T-helper 2 cell treated with Interferon-gamma antibody and Interleukin-4, amounts not matched to agents 5 μg/mL and 100 μg/mL, for 36 hours (primary cell): Measurements from ENCODE around the gene CLHC1.

Experiments used
- DNase-seq: peaks from one replicate; pipeline ENCODE4 v3.0.0; 2021; ENCODE audit warnings: low spot score
- H3K27ac Mint-ChIP-seq: one replicate; pipeline ENCODE4 v1.8.0; 2021; ENCODE audit warnings: mild to moderate bottlenecking, mixed read lengths
- H3K27me3 Mint-ChIP-seq: one replicate; pipeline ENCODE4 v1.8.0; 2021; ENCODE audit warnings: low read depth, mixed read lengths
- H3K36me3 Mint-ChIP-seq: one replicate; pipeline ENCODE4 v1.8.0; 2021; ENCODE audit warnings: low read depth, mixed read lengths
- H3K4me1 Mint-ChIP-seq: one replicate; pipeline ENCODE4 v1.8.0; 2021; ENCODE audit warnings: low read depth, mixed read lengths
- H3K4me3 Mint-ChIP-seq: one replicate; pipeline ENCODE4 v1.8.0; 2022; ENCODE audit warnings: mild to moderate bottlenecking, moderate library complexity, mixed read lengths
- H3K9me3 Mint-ChIP-seq: one replicate; pipeline ENCODE4 v1.8.0; 2021; ENCODE audit warnings: mixed read lengths

The CLHC1 gene

GRCh38 chr2:55169359-55169758, 62.7 kb downstream of the CLHC1 start:
- Mint-ChIP-seq H3K36me3 (no peaks in the 10 kb centered on the region), H3K27me3 (peaks cover 2% of the 10 kb centered on the region), H3K4me1 (peaks cover 1% of the 10 kb centered on the region), H3K27ac (no peak overlapping the region), H3K4me3 (no peak overlapping the region), H3K9me3 (no peaks in the 10 kb centered on the region)
- no peak for DNase-seq

GRCh38 chr2:55168221-55169154, 63.6 kb downstream of the CLHC1 start:
- H3K27ac Mint-ChIP-seq: no peak overlapping the region
- H3K4me1 Mint-ChIP-seq: peaks cover 1% of the 10 kb centered on the region
- H3K36me3 Mint-ChIP-seq: no peaks in the 10 kb centered on the region
- H3K27me3 Mint-ChIP-seq: peaks cover 2% of the 10 kb centered on the region
- no peak for DNase-seq
- H3K9me3 Mint-ChIP-seq: no peaks in the 10 kb centered on the region
- no peak overlapping the region for H3K4me3 Mint-ChIP-seq

GRCh38 chr2:55165626-55166025, 66.5 kb downstream of the CLHC1 start:
- Mint-ChIP-seq H3K27me3 (peaks cover 2% of the 10 kb centered on the region), H3K36me3 (no peaks in the 10 kb centered on the region), H3K9me3 (no peaks in the 10 kb centered on the region), H3K27ac (no peak overlapping the region), H3K4me1 (peaks cover 1% of the 10 kb centered on the region), H3K4me3 (no peak overlapping the region)
- no peak for DNase-seq

GRCh38 chr2:55164534-55165480, 67.3 kb downstream of the CLHC1 start:
- H3K27ac Mint-ChIP-seq: no peak overlapping the region
- peaks cover 2% of the 10 kb centered on the region for H3K27me3 Mint-ChIP-seq
- H3K4me3 Mint-ChIP-seq: no peak overlapping the region
- H3K4me1 Mint-ChIP-seq: peaks cover 1% of the 10 kb centered on the region
- H3K9me3 Mint-ChIP-seq: no peaks in the 10 kb centered on the region
- no peaks in the 10 kb centered on the region for H3K36me3 Mint-ChIP-seq
- DNase-seq: no peak

- no peaks in the 10 kb centered on the region for H3K9me3 Mint-ChIP-seq
- no peak overlapping the region for H3K27ac Mint-ChIP-seq
- H3K36me3 Mint-ChIP-seq: no peaks in the 10 kb centered on the region
- peaks cover 1% of the 10 kb centered on the region for H3K4me1 Mint-ChIP-seq
- DNase-seq: no peak
- H3K27me3 Mint-ChIP-seq: peaks cover 2% of the 10 kb centered on the region
- no peak overlapping the region for H3K4me3 Mint-ChIP-seq
These were observed 68.1 kb downstream of the CLHC1 start for GRCh38 chr2:55163941-55164390.

- no peaks in the 10 kb centered on the region for H3K4me1 Mint-ChIP-seq
- H3K36me3 Mint-ChIP-seq: no peaks in the 10 kb centered on the region
- DNase-seq: no peak
- H3K9me3 Mint-ChIP-seq: no peaks in the 10 kb centered on the region
- H3K27me3 Mint-ChIP-seq: peaks cover 2% of the 10 kb centered on the region
- H3K4me3 Mint-ChIP-seq: no peak overlapping the region
- no peak overlapping the region for H3K27ac Mint-ChIP-seq
These were observed 68.8 kb downstream of the CLHC1 start for GRCh38 chr2:55163274-55163721.

DNA sequence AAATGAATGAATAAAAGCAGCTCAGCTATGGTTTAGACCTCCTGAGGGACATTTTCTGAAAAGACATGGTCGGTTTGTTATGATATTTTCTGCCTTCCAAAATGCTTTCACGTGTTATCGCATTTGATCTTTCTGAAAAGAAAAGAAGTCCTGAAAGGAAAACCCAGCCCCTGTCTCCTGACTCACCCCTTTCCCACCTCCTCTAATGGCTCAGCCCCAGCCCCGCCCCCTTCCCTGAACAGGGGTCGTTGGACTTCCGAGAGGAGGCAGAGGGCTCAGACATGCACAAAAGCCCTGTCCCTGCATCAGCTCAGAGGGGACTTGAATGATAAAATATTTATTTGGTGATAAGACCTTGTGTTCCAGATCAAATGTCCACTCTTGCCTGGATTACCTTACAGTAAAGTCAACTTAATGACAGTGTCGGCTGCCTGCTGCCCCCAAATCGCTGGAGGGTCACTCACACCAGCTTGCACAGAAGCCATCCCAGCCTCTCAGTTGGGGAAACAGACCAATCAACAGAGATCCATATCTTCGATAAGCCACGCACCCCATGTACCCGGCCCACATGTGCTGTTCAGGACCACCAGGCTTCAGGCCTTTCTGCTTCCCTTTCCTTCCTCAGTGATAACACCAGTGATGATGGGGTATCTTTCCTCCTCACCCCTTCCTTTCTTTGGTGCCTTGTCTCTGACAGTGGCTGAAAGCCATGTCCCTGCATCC, 69.6 kb downstream of the CLHC1 start:
- DNase-seq: no peak
- Mint-ChIP-seq H3K9me3 (no peaks in the 10 kb centered on the region), H3K4me1 (peaks cover 7% of the 10 kb centered on the region), H3K27ac (no peak overlapping the region), H3K27me3 (peaks cover 2% of the 10 kb centered on the region), H3K4me3 (no peak overlapping the region), H3K36me3 (no peaks in the 10 kb centered on the region)

DNA sequence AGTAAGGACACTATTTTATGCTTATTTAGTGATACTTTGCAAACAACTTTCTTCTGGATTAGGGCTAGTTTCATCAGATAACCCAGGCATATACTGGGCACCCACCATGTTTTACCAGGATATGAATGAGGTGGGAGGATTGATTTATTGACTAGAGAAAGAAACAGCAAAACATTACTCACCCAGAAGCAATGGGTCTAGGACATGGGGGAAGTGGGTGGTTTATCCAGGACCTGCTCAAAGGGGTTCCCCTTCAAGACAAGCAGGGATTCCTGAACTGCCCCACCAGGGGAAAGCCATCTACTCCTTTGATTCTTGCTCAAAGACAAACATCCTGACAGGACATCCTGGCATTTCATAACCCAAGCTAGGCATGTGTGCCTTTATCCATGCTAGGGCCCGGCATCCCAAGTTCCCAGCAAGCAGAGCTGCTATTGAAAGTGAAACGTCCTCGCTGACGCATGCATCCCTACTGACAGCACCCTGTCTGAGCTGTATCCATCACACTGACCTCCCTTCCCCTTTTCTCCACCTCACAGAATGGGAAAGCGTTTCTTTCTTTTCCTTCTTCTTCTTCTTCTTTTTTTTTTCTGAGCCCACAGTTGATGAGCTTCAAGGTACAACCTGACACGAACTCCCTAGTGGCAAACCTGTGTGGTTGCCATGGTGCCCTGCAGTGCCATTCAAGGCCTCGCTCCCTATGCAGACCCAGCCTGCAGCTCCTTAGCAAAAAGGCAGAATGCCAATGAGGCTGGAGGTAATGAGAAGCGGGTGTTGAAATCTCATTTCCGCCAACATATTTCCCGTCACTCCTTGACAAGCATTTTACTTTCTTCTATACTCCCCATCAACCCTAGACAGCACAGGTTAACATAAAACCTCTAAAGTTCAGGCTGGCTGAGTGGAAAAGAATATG, 70.5 kb downstream of the CLHC1 start:
- Mint-ChIP-seq H3K27me3 (peaks cover 2% of the 10 kb centered on the region), H3K36me3 (no peaks in the 10 kb centered on the region), H3K27ac (no peak overlapping the region), H3K9me3 (no peaks in the 10 kb centered on the region), H3K4me1 (peaks cover 15% of the 10 kb centered on the region), H3K4me3 (no peak overlapping the region)
- DNase-seq: no peak

DNA sequence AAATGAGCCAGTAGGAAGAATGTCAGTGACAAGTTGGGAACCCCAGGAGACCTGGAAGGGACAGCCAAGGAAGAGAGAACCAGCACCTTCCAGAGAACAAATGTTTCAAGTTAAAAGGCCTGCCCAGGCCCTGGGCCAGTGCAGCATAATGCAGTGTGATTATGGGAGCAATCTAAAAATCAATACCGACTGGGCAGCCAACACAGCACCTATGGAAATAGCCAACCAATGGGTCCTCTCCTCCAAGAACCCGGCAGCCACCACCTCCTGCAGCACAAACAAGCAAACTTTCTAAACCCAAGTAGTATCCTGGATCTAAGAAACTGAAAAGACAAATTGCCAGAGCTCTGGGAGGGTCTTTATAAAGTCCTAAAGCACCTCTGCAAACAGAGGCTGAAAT, 71.7 kb downstream of the CLHC1 start:
- Mint-ChIP-seq H3K9me3 (no peaks in the 10 kb centered on the region), H3K27me3 (peaks cover 2% of the 10 kb centered on the region), H3K27ac (no peak overlapping the region), H3K36me3 (no peaks in the 10 kb centered on the region), H3K4me1 (peaks cover 15% of the 10 kb centered on the region), H3K4me3 (no peak overlapping the region)
- DNase-seq: no peak

GRCh38 chr2:55159752-55160151, 72.3 kb downstream of the CLHC1 start:
- no peaks in the 10 kb centered on the region for H3K36me3 Mint-ChIP-seq
- H3K9me3 Mint-ChIP-seq: no peaks in the 10 kb centered on the region
- H3K4me1 Mint-ChIP-seq: peaks cover 15% of the 10 kb centered on the region
- no peaks in the 10 kb centered on the region for H3K27me3 Mint-ChIP-seq
- H3K4me3 Mint-ChIP-seq: no peak overlapping the region
- no peak overlapping the region for H3K27ac Mint-ChIP-seq
- DNase-seq: no peak

GRCh38 chr2:55159037-55159651, 72.9 kb downstream of the CLHC1 start:
- Mint-ChIP-seq H3K27me3 (no peaks in the 10 kb centered on the region), H3K9me3 (no peaks in the 10 kb centered on the region), H3K4me3 (no peak overlapping the region), H3K4me1 (peaks cover 15% of the 10 kb centered on the region), H3K36me3 (no peaks in the 10 kb centered on the region), H3K27ac (no peak overlapping the region)
- no peak for DNase-seq

DNA sequence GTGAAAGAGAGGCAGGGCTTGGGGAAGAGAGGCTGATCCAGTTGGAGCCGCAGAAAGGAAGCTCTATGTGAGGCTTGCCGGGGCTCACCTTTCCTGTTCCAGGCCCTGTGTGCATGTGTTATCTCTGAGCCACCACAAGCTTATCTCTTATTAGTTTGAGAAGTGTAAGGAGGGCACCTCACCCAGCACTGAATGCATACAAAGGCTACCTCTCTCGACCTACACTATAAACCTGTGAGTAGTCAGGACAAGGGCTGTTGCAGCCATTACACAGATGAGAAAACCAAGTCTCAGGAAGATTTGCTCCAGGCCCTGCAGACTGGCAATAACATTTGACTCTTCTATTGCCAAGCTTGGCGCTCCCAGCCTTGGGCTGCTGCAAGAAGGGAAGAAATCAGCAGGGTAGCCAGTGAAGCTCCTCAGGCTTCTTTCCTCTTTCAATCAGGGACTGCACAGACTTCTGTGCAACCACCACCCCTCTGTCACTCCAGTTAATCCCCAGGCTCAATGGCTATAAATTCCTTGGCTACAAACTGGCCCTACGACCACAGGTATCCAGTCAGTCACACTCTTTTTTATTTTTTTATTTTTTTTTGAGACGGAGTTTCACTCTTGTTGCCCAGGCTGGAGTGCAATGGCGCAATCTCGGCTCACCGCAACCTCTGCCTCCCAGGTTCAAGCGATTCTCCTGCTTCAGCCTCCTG, 73.8 kb downstream of the CLHC1 start:
- H3K4me3 Mint-ChIP-seq: no peak overlapping the region
- no peak overlapping the region for H3K27ac Mint-ChIP-seq
- H3K36me3 Mint-ChIP-seq: no peaks in the 10 kb centered on the region
- DNase-seq: no peak
- no peaks in the 10 kb centered on the region for H3K9me3 Mint-ChIP-seq
- H3K27me3 Mint-ChIP-seq: no peaks in the 10 kb centered on the region
- H3K4me1 Mint-ChIP-seq: peaks cover 15% of the 10 kb centered on the region
